Endothelial cell of umbilical vein (primary cell): ENCODE data around the gene CDH11. TPM values are rescaled to one million over a fixed set of nuclear protein-coding genes. Genes with fewer than 3 reads are reported as not detected.

Experiments used
- BruUV-seq: library from RNA; stranded (reverse); fragments of 400-500 nt; replicated peaks from 2 replicates; lab custom pipeline; 2021; lab: Mats Ljungman, UMichigan
- CTCF ChIA-PET: fragments of 300-600, 350-600 bp; sonication (Branson Sonifier 250); formaldehyde crosslinking; loops from one replicate; lab custom pipeline; 2021; ENCODE audit warnings: antibody characterized with exemption, inconsistent platforms; lab: Charles Lee
- POLR2A ChIA-PET: fragments of 300-600, 350-600 bp; sonication (Branson Sonifier 250); formaldehyde crosslinking; loops from one replicate; lab custom pipeline; 2021; ENCODE audit warnings: antibody characterized with exemption, inconsistent platforms; lab: Charles Lee
- DNase-seq: peaks from one replicate; pipeline ENCODE4 v3.0.0-alpha.2; 2011; ENCODE audit warnings: low read depth, low spot score
- FAIRE-seq: peaks from 2 replicates; lab custom pipeline; 2011; peaks lifted over from hg19 to GRCh38; lab: Jason Lieb, UNC
- H2AFZ ChIP-seq: 2 replicates; pipeline ENCODE4 v1.6.0; 2012; ENCODE audit warnings: low read depth, low read length, control low read depth, inconsistent platforms
- H3K27ac ChIP-seq: 2 replicates; pipeline ENCODE4 v1.5.1; 2011; ENCODE audit warnings: low read depth, mild to moderate bottlenecking, control low read depth, low read length, moderate library complexity; ENCODE audit not compliant: insufficient read depth
- H3K27me3 ChIP-seq, 2 experiments: 2 replicates each; pipeline versions ENCODE4 v1.6.0 to v1.6.1; 2011; ENCODE audit warnings: low read length in 2 of 2, mixed read lengths in 1 of 2; ENCODE audit not compliant: control insufficient read depth in 2 of 2, insufficient read depth in 2 of 2
- H3K36me3 ChIP-seq, 2 experiments: 2 replicates in 1 of 2; 3 replicates in 1 of 2; pipeline ENCODE4 v1.5.1; 2011; ENCODE audit warnings: low read length in 2 of 2, mild to moderate bottlenecking in 1 of 2, moderate library complexity in 1 of 2; ENCODE audit not compliant: control insufficient read depth in 2 of 2, insufficient read depth in 2 of 2; ENCODE audit errors: extremely low read depth in 1 of 2
- H3K4me1 ChIP-seq: 3 replicates; pipeline ENCODE4 v1.5.1; 2011; ENCODE audit warnings: mild to moderate bottlenecking, low read length; ENCODE audit not compliant: control insufficient read depth, insufficient read depth; ENCODE audit errors: extremely low read depth
- H3K4me2 ChIP-seq: 2 replicates; pipeline ENCODE4 v1.6.1; 2011; ENCODE audit warnings: low read length, control low read depth, mixed read lengths; ENCODE audit not compliant: insufficient read depth
- H3K4me3 ChIP-seq, 3 experiments: fragments of 200-600 bp in 1 of 3; sonication (generic), shearing (Covaris generic) in 1 of 3; replicated peaks in 1 of 3; 2 replicates each; pipeline ENCODE4 v1.5.1; 2011 to 2016; ENCODE audit warnings: control low read depth in 3 of 3, low read length in 3 of 3, mild to moderate bottlenecking in 2 of 3, inconsistent platforms in 1 of 3, low read depth in 1 of 3, moderate library complexity in 1 of 3; ENCODE audit not compliant: insufficient read depth in 1 of 3
- H3K79me2 ChIP-seq: 2 replicates; pipeline ENCODE4 v1.6.0; 2012; ENCODE audit warnings: low read length, inconsistent platforms; ENCODE audit not compliant: control insufficient read depth, insufficient read depth
- H3K9ac ChIP-seq: replicated peaks from 2 replicates; pipeline ENCODE3; 2011; ENCODE audit warnings: low read length, control low read depth; ENCODE audit not compliant: insufficient read depth; ENCODE audit errors: extremely low read depth
- H3K9me1 ChIP-seq: replicated peaks from 3 replicates; pipeline ENCODE4 v1.6.0; 2011; ENCODE audit warnings: mild to moderate bottlenecking, low read length; ENCODE audit not compliant: control insufficient read depth, insufficient read depth; ENCODE audit errors: extremely low read depth
- H3K9me3 ChIP-seq: replicated peaks from 2 replicates; pipeline ENCODE4 v1.5.1; 2012; ENCODE audit warnings: low read length, inconsistent platforms; ENCODE audit not compliant: control insufficient read depth, insufficient read depth
- H4K20me1 ChIP-seq: replicated peaks from 2 replicates; pipeline ENCODE3; 2011; ENCODE audit warnings: mild to moderate bottlenecking, low read length; ENCODE audit not compliant: control insufficient read depth, insufficient read depth; ENCODE audit errors: extremely low read depth
- EZH2 ChIP-seq: IDR thresholded peaks from 2 replicates; pipeline ENCODE4 v1.6.1; 2012; ENCODE audit warnings: borderline replicate concordance, low read depth, mild to moderate bottlenecking, moderate library complexity, low read length, inconsistent platforms; ENCODE audit not compliant: severe bottlenecking
- FOS ChIP-seq: IDR thresholded peaks from 2 replicates; pipeline ENCODE4 v1.6.1; 2011; ENCODE audit warnings: mild to moderate bottlenecking, low read length, moderate library complexity, borderline replicate concordance; ENCODE audit not compliant: insufficient read depth
- GATA2 ChIP-seq: IDR thresholded peaks from 2 replicates; pipeline ENCODE4 v1.7.0; 2011; ENCODE audit warnings: low read depth, mild to moderate bottlenecking, moderate library complexity, mixed read lengths, low read length; ENCODE audit not compliant: insufficient read length, insufficient read depth
- JUN ChIP-seq: IDR thresholded peaks from 2 replicates; pipeline ENCODE4 v1.6.1; 2011; ENCODE audit warnings: borderline replicate concordance, low read depth; ENCODE audit not compliant: insufficient read length, insufficient read depth
- MAX ChIP-seq: IDR thresholded peaks from 2 replicates; pipeline ENCODE4 v1.6.1; 2011; ENCODE audit not compliant: insufficient read depth, insufficient read length
- MYC ChIP-seq: IDR thresholded peaks from one replicate; pipeline ENCODE4 v1.6.1; 2011; ENCODE audit warnings: mild to moderate bottlenecking, low read depth, low read length
- POLR2A ChIP-seq: IDR thresholded peaks from 2 replicates; pipeline ENCODE4 v1.6.1; 2012; ENCODE audit warnings: low read depth, mild to moderate bottlenecking, control low read depth, low read length
- POLR2AphosphoS5 ChIP-seq: IDR thresholded peaks from 2 replicates; pipeline ENCODE4 v1.6.1; 2012; ENCODE audit warnings: low read depth, mild to moderate bottlenecking, control low read depth, low read length, moderate library complexity; ENCODE audit not compliant: insufficient read depth
- dilution Hi-C: fragments of 300-500 bp; cut with MboI; formaldehyde crosslinking; loops from one replicate; pipeline ENCODE4 v1.15.0; 2019; ENCODE audit warnings: low sequenced_read_pairs; ENCODE audit not compliant: extremely low pct_ligation_motif_present
- intact Hi-C: fragments of 100-400 bp; cut with micrococcal nuclease; formaldehyde crosslinking; loops from one replicate; pipeline ENCODE4 v1.10.0; 2022
- polyA plus RNA-seq, 4 experiments: library from polyadenylated mRNA; depleted of rRNA in 3 of 4; stranded (reverse) in 3 of 4; unstranded in 1 of 4; fragments of >200 nt; gene quantifications; 2 replicates each; pipeline versions ENCODE4 v1.2.1 to v1.2.3, GENCODE V29; 2011 to 2012; ENCODE audit warnings: missing spikeins in 1 of 4
- total RNA-seq: library from RNA; stranded (reverse); gene quantifications from 2 replicates; pipeline ENCODE4 v1.2.3, GENCODE V29; 2021
- TF ChIP-seq, protein P1 (sequence below), 2 donors: IDR thresholded peaks; 1 replicate in 1 of 2; 2 replicates in 1 of 2; pipeline ENCODE4 v1.5.1; 2011; ENCODE audit warnings: low read length in 2 of 2, mild to moderate bottlenecking in 2 of 2, moderate library complexity in 2 of 2, control low read depth in 1 of 2, inconsistent platforms in 1 of 2, low read depth in 1 of 2; ENCODE audit not compliant: insufficient read depth in 1 of 2; ENCODE audit errors: extremely low read depth in 1 of 2

CDH11 gene
- total and polyA plus RNA-seq, 2 donors (not counting 3 experiments of a cell fraction or from before 2014, with no cell fraction given), result 30.4 to 32.7 TPM

DNA sequence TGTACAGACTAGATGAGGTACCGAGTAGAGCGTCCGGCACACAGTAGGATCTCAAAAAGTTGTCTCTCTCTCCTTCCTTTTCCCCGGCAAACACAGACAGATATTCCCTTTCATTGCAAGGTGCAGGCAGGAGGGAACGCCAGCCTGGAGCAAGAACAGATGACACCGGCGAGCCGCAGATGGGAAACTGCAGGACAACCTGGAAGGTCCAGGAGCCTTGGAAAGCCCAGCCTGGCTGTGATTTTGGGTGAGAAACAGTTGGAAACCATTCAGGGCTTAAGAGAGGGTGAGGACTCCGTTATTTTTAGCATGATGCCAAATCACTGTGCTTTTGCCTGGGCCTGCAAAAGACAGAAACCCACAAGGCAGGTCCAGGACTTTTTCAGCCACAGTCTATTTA, 7.3 kb downstream of the CDH11 start:
- POLR2A ChIA-PET, result no interaction called here
- no peak for TF ChIP-seq JUN
- TF ChIP-seq FOS, result no peak
- TF ChIP-seq, protein P1, sequence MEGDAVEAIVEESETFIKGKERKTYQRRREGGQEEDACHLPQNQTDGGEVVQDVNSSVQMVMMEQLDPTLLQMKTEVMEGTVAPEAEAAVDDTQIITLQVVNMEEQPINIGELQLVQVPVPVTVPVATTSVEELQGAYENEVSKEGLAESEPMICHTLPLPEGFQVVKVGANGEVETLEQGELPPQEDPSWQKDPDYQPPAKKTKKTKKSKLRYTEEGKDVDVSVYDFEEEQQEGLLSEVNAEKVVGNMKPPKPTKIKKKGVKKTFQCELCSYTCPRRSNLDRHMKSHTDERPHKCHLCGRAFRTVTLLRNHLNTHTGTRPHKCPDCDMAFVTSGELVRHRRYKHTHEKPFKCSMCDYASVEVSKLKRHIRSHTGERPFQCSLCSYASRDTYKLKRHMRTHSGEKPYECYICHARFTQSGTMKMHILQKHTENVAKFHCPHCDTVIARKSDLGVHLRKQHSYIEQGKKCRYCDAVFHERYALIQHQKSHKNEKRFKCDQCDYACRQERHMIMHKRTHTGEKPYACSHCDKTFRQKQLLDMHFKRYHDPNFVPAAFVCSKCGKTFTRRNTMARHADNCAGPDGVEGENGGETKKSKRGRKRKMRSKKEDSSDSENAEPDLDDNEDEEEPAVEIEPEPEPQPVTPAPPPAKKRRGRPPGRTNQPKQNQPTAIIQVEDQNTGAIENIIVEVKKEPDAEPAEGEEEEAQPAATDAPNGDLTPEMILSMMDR (IDR thresholded peaks at IDR 0.05; ENCODE audit: extremely low read depth in 1 of 2, insufficient read depth in 1 of 2, low read depth in 1 of 2, low read length in 2 of 2), result no peak
- TF ChIP-seq POLR2AphosphoS5, result no peak
- no peak for TF ChIP-seq MAX
- TF ChIP-seq POLR2A, result no peak
- TF ChIP-seq EZH2, result no peak
- TF ChIP-seq GATA2, result no peak
- TF ChIP-seq MYC, result no peak
- CTCF ChIA-PET, result interaction anchor here (4.9 kb wide), 1 partner anchor 1653 kb away, joined by 36 read pairs; no protein-coding TSS in a partner anchor
- Histone ChIP-seq H4K20me1 (no peaks in the 10 kb centered on the region), H3K9ac (no peak overlapping the region), H3K9me1 (no peaks in the 10 kb centered on the region), H2AFZ (no peak overlapping the region), H3K79me2 (peaks cover 2% of the 10 kb centered on the region), H3K9me3 (no peaks in the 10 kb centered on the region), H3K36me3 (peaks cover 0 to 2% of the 10 kb centered on the region in 2 experiments), H3K4me3 (no peak overlapping the region), H3K4me1 (peaks cover 17% of the 10 kb centered on the region), H3K4me2 (no peak overlapping the region), H3K27me3 (no peaks in the 10 kb centered on the region), H3K27ac (no peak overlapping the region)
- dilution Hi-C loops (no loop called here), intact Hi-C loops (no loop called here)
- no peak for FAIRE-seq
- BruUV-seq, result no TSS peak
- DNase-seq, result no peak
